Measurements from ENCODE around the gene RNF212. TPM values are rescaled to one million over a fixed set of nuclear protein-coding genes. Genes with fewer than 3 reads are reported as not detected.
"Not testable (repeated sequence)": the region's sequence is repeated elsewhere in the genome, so short reads cannot be mapped to it uniquely, and the experiment has no call there.

RNF212 gene
- total RNA-seq, 1 donor, result 2.8 TPM

- H3K4me3 ChIP-seq (ENCODE audit: low read depth, low read length), result no peak overlapping the region
- no peak for TF ChIP-seq CTCF (IDR thresholded peaks at IDR 0.05; ENCODE audit: insufficient read depth, low read length)
- no peak for DNase-seq (ENCODE audit: low read depth)
These were observed 56.5 kb downstream of the RNF212 start for GRCh38 chr4:1056671-1057402.

DNA sequence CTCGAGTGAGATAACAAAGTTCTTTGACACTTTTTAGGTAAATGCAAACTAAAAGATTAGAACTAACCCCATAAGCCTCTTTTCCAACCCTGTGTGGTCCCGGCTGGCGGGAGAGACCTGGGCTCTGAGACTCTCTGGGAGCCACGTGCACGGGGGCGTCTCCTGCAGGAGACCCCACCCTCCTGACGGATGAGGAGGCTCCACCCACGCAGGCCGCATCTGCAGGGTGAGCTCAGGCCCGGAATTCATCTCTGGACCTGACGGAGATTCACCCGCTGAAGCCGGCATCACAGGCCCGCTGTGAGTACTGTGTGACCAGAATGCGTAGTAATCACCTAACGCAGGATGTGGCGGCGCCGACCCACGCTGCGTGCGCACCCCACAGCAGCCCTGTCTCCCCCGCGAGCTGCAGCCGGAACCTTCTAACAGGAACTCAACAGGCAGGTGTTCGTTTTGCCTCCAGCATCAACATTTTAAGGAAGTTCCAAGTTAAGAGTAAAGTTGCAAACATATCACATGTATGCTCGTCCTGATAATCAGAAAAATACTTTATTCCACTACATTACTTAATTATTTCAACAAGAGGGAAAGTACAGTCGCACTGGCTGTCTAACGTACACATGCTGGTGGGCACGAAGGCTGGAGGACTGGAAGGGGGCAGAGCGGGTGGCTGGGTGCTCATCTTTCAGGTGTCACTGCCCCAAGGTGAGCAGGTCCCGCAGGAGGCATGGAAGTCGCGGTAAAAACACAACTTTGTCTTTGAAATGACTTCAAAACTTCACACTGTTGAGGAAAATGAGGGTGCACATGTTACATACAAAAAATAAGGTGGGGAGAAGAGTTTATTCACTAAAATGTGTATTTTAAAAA is 57.4 kb downstream of the RNF212 start:
- TF ChIP-seq CTCF (IDR thresholded peaks at IDR 0.05; ENCODE audit: insufficient read depth, low read length), result no peak
- no peak overlapping the region for H3K4me3 ChIP-seq (ENCODE audit: low read depth, low read length)
- peak; percentile 12 for DNase-seq (ENCODE audit: low read depth)

GRCh38 chr4:1055243-1055701 is 58.1 kb downstream of the RNF212 start:
- H3K4me3 ChIP-seq (ENCODE audit: low read depth, low read length); DNase-seq (ENCODE audit: low read depth): not testable (repeated sequence)

DNA sequence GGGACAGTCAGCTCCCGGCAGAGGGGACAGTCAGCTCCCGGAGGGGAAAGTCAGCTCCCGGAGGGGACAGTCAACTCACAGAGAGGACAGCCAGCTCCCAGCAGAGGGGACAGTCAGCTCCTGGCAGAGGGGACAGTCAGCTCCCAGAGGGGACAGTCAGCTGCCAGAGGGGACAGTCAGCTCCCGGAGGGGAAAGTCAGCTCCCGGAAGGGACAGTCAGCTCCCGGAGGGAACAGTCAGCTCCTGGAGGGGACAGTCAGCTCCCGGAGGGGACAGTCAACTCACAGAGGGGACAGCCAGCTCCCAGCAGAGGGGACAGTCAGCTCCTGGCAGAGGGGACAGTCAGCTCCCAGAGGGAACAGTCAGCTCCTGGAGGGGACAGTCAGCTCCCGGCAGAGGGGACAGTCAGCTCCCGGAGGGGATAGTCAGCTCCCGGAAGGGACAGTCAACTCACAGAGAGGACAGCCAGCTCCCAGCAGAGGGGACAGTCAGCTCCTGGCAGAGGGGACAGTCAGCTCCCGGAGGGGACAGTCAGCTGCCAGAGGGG is 58.6 kb downstream of the RNF212 start:
- DNase-seq (ENCODE audit: low read depth); H3K4me3 ChIP-seq (ENCODE audit: low read depth, low read length): not testable (repeated sequence)

GRCh38 chr4:1053891-1054290 is 59.5 kb downstream of the RNF212 start:
- not testable (repeated sequence) for DNase-seq (ENCODE audit: low read depth); H3K4me3 ChIP-seq (ENCODE audit: low read depth, low read length)

DNA sequence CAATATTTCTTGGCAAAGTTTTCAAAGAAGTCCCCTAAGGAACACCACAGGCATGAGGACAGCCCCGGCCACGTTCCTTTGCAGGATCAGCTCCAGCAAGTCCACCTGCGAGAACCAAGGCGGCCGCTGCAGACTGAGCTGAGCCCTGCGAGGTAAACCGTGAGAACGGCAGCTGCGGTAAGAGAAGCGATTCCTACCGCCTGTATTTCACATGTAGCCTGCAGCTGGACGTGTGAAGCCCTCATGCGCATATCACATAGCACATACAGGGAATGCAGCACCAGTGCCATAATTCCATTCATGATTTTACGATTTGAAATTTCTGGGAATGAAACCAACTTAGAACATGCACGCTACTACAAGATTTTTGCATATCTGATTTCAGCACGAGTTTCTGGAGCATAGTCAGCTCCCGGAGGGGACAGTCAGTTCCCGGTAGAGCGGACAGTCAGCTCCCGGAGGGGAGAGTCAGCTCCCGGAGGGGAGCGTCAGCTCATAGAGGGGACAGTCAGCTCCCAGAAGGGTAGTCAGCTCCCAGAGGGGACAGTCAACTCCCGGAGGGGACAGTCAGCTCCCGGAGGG is 60.2 kb downstream of the RNF212 start:
- no peak for TF ChIP-seq CTCF (IDR thresholded peaks at IDR 0.05; ENCODE audit: insufficient read depth, low read length)
- H3K4me3 ChIP-seq (ENCODE audit: low read depth, low read length), result peak overlapping the region; percentile 2
- peak; percentile 94 for DNase-seq (ENCODE audit: low read depth)

DNA sequence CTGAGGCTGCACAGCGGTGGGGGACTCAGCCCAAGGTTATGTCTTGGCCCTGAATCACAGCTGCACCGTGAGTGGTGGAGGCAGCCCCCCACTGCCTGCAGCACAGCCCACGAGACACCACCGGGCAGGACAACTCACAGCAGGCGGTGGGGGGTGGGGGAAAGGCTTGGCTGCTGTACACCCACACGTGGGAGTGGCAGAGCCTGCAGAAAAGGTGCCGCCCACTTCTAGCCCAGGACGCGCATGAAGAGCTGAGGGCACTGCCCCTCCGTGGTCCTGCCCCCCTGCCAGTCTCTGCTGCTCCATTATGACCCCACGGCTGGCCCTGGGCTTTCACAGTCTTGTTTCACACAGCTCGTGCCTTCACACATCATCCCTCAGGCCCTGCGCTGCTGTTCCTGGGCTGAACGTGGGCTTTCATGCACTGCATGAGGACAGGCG is 61.1 kb downstream of the RNF212 start:
- TF ChIP-seq CTCF (IDR thresholded peaks at IDR 0.05; ENCODE audit: insufficient read depth, low read length), result no peak
- DNase-seq (ENCODE audit: low read depth), result no peak
- no peak overlapping the region for H3K4me3 ChIP-seq (ENCODE audit: low read depth, low read length)

DNA sequence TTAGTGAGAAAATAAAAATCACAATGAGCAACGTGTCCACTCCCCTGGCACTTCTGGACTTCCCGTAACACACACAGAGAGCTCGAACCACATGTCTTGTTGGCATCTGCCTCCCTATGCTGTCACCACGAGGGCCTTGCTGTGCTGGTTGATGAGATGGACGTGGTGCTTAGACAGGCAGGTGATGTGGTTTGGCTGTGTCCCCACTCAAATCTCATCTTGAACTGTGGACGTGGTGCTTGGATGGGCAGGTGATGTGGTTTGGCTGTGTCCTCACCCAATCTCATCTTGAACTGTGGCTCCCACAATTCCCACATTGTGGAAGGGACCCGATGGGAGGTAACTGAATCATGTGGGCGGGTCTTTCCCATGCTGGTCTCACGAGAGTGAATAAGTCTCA is 61.9 kb downstream of the RNF212 start:
- H3K4me3 ChIP-seq (ENCODE audit: low read depth, low read length), result no peak overlapping the region
- no peak for TF ChIP-seq CTCF (IDR thresholded peaks at IDR 0.05; ENCODE audit: insufficient read depth, low read length)
- DNase-seq (ENCODE audit: low read depth), result no peak

Data from fibroblast of the aortic adventitia (primary cell).